Stimulated activated CD8-positive, alpha-beta memory T cell treated with anti-CD3 and anti-CD28 coated beads, Interleukin-15, amount 100 ng/mL, for 4 hours (primary cell): ENCODE results near the gene SP4.

Experiments used
- DNase-seq, 2 donors: peaks; one replicate each; pipeline ENCODE4 v3.0.0-alpha.2; 2020; ENCODE audit warnings: low read depth in 2 of 2

SP4 gene

DNA sequence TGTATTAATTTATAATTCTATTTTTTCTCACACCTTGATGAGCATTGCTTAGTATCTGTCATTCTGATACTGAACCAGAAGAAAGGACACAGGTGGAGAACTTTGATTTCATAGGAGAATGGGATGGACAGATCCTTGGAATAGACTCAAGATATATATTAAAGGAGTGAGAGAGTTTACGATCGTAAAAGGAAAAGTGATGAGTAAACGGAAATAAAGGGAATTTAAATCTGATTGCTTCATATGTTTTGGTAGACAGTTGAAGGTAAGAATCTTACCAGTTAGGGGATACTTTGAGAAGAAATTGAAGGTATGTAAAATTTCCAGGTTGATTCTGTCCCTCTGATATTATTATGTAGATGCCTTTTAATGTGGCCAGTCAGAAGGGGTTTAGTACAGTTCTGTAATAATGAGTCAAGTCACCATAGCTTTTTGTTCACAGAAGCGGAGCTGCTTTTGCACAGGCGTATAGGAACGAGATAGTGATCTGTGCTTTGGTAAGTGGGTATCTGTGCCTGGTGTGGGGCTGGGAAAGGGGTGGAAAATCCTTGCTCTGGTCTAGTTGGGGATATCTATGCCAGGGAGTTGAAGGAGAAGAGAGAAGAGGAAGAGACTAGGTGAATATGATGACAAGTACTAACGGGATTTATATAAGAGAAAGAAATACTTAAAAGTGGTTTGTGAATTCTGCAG lies 15.4 kb downstream of the SP4 start:
- no peak for DNase-seq

DNA sequence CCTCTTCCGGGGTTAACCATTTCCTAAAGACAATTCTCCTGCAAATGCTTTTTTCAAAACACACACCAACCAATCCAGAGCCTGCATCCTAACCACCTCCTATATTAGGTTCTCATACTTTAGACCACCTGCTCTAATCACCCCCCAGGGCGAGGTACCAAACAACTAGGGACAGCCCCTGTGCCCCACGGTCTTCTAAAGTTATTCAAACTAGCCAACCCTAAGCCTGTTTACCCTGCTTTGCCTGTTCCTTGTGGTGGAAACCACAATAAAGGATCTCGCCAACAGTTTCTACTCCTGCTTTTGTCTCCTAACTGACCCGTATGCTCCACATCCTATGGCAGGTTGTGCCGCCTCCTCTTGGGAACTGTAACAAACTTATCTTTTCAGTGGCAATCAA lies 21.1 kb downstream of the SP4 start:
- no peak for DNase-seq

DNA sequence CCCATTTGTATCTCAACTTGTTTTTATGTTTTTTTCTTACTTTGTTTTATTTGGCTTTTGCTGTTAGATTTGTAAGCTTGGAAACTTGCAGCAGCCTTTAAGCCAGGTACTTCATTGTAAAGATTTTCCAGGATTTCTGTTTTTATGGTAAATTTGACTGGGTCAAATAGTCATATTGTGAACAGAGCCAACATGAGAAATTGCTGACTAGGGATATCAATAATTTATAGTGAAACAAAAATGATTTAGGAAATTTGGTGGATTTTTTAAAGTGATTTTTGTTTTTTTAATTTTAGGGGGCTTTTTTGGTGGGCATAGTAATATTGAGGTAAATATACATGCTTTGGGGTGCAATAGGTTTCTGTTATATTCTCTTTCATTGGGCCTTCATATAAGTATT lies 22.2 kb downstream of the SP4 start:
- no peak for DNase-seq

DNA sequence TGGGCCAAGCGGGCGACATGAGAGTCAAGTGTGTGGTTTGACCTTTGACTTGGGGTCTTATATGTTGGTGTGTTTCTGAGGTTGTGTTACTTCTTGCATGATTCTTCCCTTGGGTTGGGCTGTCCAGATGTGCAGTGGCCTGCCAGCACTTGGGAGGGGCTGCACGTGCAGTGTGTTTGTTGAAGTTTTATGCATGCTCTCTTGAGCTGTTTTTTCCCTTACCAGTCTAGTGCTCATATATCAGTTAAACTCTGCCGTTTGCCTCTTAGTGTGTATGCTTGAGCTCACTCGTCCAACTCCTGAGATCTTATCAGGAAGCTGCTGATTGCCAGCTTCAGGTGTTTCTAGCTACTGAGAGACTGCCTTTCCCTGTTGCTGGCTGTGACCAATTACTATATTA lies 23.1 kb downstream of the SP4 start:
- DNase-seq, result no peak

DNA sequence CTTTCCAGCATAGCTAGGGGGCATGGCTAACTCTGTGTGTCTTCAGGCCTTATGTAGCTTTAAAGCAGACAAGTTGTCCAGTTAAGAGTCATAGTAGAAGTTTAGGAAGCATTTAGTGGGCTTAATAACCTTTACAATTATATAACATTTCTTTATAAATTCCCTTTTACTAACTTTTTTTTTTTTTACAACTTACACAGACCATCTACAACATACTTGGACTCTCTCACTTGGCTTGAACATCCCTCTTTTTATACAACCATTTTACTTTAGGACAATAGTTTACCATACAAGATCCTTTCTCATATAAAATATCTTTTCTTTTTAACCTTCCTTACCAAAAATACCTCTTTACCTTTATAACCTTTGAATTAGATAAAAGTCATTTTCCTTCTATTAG lies 26.3 kb downstream of the SP4 start:
- DNase-seq, result no peak

DNA sequence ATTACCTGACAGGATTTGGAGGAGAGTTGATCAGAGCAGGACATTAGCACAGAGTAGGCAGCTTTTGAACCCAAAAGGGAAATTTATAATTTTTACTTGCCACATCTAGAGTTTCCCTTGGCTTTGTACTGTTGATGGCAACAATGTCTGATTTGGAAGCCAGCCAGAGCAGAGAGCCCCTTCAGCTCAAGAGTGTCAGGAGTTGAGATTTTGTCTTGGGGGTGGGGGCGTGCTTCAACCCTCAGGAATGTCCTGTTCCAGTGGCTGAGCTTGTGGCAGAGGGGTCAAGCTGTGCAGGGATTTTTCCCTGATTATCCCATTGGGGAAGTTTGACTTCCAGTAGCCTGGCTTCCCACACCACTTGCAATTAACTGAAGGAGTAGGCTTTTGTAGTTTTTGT lies 27.0 kb downstream of the SP4 start:
- DNase-seq, result no peak

DNA sequence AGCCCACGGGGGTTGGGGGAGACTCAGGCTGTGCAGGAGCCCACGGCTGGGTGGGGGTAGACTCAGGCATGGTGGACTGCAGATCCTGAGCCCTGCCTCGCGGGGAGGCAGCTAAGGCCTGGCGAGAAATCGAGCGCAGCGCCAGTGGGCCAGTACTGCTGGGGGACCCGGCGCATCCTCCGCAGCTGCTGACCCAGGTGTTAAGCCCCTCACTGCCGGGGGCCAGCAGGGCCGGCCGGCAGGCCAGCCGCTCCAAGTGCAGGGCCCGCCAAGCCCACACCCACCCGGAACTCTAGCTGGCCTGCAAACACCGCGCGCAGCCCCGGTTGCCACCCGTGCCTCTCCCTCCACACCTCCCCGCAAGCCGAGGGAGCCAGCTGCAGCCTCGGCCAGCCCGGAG lies 33.4 kb downstream of the SP4 start:
- no peak for DNase-seq

DNA sequence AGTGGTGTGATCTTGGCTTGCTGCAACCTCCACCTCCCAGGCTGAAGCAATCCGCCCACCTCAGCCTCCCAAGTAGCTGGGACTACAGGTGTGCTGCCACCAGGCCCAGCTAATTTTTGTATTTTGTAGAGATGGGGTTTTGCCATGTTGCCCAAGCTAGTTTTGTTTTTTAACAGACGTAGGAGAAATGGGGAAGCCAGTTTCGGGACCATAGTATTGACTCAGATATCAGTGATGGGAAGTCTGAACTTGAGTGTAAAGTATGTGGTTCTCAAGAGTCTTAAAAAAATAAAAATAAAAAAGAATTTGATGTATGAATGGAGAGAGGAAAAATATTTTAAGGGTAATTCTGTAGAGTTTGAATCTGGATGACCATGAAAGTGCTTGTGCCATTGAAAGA lies 34.2 kb downstream of the SP4 start:
- no peak for DNase-seq

DNA sequence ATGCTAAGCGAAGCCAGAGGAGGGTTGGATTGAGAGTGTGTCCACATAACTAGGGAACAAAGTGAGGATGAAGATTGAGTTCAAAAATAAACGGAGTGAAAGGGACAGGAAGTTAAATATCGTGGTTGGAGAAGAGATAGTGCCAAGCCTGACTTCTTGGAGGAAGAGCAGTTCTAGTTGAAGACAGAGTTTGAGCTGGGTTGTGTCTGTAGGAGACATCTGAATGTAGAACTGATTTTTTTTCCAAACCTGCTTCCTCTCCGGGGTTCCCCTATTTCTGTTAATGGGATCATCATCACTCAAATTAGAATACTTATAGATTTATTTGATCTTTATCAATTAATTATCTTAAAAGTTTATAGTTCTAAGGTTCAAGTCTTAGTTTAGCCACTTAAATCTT lies 35.6 kb downstream of the SP4 start:
- no peak for DNase-seq

DNA sequence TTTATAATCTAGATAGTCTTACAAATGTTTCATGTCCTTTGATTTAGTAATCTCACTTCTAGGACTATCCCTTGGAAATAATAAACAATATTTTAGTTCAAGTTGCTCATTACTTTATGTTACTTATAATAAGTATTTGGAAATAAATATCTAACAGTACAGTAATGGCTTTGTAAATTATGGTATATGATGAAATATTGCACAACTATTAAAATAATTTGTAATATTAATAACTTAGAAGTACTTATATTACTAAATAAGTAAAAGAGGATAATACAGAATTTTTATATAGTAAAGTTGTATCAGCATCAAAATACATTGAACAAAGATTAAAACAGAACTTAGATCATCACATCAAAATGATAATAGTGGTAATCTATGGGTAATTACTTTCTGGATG lies 41.1 kb downstream of the SP4 start:
- DNase-seq, result no peak

DNA sequence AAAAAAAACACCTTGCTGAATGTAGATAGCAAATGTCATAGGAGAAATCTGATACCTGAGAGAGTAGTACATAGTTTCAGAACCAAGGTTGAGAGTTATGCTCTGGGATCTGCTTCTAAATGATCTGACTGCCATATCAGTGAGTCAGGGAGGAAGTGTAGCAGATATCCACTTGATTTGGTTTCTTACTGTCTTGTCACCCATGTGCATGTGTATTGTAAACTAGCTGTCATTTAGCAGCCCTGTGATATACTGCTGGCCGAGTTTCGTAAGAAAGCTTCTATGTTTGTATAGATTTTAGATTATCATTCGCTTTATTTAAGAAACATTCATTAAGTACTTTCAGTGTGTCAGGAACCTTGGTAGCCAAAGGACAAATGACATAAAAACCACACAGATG lies 42.0 kb downstream of the SP4 start:
- no peak for DNase-seq

DNA sequence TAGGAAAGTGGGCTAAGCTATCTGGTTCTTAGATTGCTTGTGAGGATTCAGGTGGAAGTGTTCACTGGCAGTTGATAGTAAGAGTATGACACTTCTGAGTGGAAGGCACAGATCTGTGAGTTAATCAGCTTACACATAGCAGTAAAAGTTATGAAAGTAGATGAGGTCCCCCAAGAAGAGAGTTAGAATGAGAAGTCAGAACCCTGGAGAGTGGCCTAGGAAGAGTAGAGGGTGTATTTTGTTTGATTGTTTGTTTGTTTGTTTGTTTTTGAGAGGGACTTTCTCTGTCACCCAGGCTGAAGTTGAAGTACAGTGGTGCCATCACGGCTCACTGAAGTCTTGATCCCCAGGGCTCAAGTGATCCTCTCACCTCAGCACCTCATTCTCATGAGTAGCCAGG lies 44.1 kb downstream of the SP4 start:
- no peak for DNase-seq

DNA sequence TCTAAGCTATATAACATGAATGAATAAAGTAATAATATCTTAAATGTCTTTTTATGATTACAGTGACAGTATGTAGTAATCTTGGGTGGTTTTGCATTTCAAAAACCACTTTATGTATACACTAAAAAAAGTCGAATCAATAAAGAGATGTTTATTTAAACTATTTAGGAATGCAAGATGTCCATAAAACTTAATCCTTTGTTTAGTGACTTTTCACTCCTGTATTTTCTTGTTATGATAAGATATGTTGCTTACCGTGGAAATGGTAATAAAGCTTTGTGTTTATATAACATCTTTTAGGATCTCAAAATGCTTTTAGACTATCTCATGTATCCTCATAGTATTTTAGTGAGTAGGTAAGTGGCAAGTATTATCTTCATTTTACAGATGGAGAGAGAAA lies 48.5 kb downstream of the SP4 start:
- no peak for DNase-seq

DNA sequence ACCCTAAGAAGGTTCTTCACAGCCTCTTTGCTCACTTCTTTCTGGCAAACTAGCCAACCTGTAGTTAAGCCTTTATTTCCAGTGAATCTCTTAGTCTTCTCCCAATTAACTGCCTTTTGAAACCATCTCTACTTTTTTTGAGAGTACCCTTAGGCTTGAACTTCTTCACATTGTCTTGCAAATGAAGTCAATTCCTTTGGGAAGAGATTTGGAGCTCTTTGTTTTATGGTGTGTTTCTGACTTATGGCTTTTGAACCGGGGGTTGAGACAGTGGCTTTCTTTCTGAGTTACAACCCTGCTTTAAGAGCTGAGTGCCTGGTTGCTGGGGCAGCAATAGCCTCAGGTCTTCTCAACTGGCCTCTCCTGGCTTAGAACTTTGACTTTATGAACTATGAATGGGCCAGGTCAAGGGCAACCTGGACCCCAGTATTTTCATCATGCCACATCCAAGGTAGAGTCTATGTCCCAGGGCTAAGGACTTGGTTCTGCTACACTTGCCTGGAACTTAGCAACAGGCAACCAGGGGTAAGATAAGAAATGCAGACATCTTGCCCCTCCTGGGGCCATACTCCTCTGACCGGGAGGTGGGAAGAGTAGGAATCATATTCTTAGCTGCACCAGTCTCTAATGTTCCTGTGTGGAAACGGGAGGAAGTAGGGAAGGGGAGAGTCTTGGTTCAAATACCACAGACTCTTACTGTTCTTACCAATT lies 53.0 kb downstream of the SP4 start:
- DNase-seq, result no peak

DNA sequence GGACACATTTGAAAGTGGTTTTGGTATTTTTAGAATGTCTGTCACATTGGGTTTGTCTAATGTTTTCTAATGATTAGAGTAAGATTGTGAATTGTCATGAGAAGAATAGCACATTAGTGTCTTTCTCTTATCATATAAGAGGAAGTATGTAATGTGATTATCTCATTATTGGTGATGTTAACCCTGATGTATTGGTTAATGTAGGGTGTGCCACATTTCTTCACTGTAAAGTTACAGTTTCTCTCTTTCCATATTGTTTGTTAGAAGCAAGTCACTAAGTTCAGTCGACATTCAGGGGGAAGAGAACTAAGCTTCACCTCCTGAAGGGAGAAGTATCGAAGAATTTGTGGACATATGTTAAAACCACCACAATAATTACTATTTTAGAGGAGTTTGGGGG lies 58.6 kb downstream of the SP4 start:
- DNase-seq, result no peak

DNA sequence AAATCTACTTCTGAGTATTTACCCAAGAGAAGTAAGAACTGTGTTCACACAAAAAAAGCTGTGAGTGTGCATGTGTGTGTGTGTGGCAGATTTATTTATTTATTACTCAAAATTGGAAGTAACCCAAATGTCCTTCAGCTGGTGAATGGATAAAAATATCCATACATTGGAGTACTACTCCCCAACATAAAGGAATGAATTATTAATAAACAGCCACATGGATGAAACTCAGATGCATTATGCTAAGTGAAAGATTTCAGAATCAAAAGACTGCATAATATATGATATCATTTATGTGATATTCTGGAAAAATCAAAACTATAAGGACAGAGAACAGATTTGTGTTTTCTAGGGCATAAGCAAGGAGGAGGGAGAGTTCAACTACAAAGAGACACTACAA lies 67.8 kb downstream of the SP4 start:
- no peak for DNase-seq

DNA sequence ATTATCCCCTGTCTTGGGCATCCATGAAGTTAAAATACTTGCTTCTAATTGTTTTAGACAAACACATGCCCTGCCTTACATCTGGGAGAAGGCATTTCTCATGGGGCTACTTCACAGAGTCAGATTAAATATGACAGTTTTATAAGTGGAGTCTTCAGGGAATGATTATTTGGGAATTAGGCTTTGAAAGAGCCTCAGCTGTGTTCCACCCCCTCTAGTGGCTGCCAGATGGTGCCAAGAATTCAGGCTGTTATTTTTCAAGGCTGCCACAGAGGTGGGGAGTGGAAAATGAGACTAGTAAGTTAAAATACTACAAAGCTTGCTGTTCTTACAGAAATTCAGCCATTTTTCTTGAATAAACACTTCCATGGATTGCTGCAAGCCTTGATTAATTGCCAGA lies 69.2 kb downstream of the SP4 start:
- no peak for DNase-seq

DNA sequence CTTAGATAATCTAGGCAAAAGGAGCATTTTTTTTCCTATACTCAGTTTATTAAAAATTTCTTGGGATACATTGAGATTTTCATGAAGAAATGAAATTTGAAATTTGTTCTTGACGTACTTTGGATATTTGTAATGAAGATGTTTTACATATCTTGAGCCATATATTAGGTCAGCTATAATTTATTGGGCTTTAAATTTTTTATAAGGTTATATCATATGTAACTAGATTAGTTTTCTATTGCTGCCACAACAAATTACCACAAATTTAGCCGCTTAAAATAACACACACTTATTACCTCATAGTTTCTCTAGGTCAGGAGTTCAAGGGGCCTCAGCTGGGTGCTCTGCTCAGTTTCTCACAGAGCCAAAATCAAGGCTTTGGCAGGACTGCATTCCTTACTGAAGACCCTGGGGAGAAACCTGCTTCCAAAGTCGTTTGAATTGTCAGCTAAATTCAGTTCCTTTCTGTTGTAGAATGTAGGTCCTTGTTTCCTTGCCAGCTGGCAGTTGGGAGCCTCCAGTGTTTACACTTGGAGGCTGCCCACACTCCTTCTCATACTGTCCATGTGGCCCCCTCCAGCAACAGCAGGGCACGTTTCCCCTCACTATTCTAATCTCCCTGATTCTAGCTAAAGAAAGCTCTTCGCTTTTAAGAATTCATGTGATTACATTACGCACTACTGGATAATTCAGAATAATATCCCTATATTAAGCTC lies 72.4 kb downstream of the SP4 start:
- no peak for DNase-seq

DNA sequence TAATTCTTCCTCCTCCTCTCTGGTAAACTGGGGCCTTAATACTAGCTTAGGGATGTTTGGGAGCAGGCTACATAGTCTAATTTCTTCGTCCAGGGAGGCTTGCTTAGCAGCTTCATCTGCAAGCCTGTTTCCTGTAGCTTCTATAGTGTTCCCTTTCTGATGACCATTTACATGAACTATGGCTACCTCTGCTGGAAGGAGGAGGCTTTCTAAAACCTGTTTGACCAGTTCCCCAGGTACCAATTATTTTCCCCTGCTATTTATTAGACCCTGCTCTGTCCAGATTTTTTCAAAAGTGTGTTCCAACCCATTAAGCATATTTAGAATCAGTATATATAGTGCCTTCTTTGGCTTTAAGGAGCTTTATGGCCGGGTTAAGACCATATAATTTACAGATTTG lies 76.1 kb downstream of the SP4 start:
- DNase-seq, result no peak

DNA sequence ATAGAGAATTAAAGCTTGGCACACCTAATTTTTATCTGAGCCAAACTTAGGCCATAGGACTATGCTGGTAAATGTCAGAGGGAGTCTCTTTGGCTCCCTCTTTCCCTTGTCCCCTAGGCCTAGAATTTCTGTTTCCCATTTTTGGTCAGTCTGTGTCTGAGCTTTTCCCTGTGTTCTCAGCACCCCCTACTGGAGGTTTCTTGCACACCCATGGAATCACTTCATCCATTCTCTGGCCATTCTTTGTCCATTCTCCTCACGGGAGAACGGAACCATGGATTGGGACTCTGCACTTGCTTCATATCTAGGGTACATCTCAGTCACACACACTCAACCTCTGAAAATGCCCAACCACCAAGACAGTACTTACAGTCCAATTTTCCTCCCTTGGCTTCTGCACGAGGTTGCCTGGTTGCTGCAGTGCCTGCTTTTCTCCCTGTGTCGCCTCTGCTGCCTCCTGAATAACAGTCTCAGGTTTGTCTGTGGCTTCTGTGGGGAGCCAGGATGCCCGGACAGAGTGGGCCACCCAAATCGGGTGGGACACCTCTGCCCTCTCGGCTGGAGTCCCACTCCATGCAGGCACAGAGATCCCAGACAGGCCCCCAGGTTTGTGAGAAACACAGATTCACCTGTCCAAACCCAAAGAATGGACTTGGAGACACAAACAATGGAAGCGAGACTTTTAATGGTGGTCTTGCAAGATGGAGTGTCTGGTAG lies 79.9 kb downstream of the SP4 start:
- peak in 1 of 2 donors; percentile 1 for DNase-seq

DNA sequence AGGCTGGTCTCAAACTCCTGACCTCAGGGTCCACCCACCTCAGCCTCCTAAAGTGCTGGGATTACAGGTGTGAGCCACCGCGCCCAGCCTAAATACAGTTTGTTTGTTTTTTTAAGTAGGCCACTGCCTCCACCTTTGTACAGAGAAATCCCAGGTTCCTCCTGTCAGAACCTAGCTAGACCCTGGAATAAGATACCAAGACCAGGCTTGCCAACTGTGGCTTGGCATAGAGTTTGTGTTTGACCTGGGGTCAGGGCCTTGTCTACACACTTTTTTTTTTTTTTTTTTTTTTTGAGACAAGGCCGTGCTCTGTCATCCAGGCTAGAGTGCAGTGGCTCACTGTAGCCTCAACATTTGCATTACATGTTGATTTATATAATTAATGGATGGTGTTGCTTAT lies 80.7 kb downstream of the SP4 start:
- DNase-seq, result no peak

DNA sequence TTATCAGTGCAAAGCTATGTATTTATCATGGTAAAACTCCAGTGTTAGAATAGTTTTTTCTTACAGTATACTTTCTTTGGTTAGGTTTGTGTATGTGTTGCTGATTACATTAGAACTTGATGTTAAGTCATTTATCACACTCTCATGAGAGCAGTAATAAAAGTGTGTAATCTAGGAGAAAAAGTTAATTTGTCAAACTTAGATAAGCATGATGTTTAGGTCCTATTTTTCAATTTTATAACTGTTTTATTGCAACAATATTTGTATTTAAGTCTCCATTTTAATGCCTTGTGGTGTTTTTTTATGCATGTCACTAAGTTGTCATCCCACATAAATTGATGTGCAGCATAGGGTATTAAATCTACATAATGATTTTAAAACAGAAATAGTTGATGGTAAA lies 86.2 kb downstream of the SP4 start:
- no peak for DNase-seq

DNA sequence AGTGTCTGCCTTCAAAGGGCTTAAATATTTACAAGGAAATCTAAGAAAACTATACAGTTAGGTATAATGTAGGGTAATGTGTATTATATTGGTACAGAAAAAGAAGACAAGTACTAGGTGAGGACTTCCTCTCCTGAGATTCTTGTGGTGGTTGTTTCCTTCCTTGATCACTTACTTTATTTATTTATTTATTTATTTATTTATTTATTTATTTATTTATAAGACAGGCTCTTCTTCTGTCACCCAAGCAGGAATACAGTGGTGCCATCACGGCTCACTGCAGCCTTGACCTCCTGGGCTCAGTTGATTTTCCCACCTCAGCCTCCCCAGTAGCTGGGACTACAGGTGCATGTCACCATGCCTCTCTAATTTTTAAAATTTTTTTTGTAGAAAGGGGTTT lies 96.8 kb downstream of the SP4 start:
- no peak for DNase-seq
